GM12801 (cell line): ENCODE data around the gene TASL.

Experiments
- TF ChIP-seq, protein P1 (sequence below): IDR thresholded peaks from one replicate; pipeline ENCODE4 v1.5.1; 2011; ENCODE audit warnings: control low read depth; ENCODE audit not compliant: insufficient read length; ENCODE audit errors: extremely low read depth

The TASL gene, protein sequence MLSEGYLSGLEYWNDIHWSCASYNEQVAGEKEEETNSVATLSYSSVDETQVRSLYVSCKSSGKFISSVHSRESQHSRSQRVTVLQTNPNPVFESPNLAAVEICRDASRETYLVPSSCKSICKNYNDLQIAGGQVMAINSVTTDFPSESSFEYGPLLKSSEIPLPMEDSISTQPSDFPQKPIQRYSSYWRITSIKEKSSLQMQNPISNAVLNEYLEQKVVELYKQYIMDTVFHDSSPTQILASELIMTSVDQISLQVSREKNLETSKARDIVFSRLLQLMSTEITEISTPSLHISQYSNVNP

DNA sequence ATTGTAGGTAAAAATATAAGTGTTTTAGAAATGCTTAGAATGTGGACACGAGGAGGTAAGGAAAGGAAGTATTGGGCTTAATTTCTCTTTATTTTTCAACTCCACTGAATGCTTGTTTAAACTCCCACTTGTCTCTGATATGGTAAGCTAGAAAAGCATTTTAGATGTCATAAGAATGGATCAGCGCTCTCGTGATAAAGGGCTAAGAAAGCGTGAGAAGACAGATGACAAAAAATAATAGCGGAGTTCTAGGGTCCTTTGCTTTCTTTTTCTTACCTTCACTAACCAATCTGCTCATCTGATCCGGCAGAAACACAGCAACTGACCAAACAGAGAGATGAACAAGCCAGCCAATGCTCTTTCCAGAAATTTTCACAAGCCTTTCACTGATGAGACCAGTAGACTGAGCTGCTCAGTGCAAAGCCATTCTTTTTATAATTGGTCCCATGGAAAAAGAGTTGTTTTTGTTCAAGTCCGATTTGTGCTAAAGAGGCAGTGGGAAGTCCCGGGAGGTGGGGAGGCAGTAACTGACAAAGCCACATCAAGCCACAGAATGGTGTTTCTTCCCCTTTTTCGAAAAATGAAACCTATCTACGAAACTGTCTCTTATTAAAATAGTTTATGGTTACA lies at the start of gene TASL:
Gene TASL, minus strand, starts transcription at position 405 of the 630 bp plus-strand sequence. CDS start 17,411 bp downstream, outside the sequence.
- TF ChIP-seq, protein P1, sequence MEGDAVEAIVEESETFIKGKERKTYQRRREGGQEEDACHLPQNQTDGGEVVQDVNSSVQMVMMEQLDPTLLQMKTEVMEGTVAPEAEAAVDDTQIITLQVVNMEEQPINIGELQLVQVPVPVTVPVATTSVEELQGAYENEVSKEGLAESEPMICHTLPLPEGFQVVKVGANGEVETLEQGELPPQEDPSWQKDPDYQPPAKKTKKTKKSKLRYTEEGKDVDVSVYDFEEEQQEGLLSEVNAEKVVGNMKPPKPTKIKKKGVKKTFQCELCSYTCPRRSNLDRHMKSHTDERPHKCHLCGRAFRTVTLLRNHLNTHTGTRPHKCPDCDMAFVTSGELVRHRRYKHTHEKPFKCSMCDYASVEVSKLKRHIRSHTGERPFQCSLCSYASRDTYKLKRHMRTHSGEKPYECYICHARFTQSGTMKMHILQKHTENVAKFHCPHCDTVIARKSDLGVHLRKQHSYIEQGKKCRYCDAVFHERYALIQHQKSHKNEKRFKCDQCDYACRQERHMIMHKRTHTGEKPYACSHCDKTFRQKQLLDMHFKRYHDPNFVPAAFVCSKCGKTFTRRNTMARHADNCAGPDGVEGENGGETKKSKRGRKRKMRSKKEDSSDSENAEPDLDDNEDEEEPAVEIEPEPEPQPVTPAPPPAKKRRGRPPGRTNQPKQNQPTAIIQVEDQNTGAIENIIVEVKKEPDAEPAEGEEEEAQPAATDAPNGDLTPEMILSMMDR = no peak

DNA sequence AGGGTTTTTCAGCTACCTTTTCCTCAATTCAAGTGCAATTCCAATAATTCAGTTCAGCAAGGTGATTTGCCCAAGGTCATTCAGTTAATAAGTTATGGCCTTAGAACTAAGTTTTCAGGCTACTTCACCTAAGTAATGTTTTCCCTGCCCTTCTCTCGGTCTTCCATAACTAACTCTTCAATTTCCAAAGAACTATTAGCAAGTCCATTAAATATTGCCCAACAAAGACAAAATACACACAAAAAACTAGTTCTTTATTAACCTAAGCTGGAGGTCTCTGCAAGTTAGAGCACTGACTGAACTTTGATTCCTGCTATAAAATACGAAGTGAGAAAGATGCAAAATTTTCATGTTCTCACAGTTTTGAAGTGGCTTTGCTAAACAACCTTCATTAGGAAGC lies 48.8 kb upstream of the TASL start:
- TF ChIP-seq, protein P1 = no peak

DNA sequence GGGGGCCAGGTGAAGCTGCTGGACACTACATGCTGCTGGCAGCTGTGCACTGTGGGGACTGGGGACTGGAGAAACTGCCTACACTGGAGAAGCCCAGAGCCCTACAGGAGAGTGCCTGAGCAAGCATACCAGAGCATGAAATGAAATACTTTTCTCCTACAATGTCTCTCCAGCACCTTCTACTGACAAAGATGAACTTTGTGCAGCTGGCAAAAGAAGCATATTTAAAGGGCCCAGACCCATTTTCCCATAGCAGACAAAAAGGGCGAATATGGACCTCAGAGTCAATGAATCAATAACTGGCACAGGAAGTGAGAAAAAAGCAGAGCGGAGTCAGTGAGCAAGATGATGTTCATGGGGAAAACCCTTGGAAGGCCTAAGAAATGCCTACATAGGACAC lies 44.8 kb upstream of the TASL start:
- TF ChIP-seq, protein P1 = no peak

DNA sequence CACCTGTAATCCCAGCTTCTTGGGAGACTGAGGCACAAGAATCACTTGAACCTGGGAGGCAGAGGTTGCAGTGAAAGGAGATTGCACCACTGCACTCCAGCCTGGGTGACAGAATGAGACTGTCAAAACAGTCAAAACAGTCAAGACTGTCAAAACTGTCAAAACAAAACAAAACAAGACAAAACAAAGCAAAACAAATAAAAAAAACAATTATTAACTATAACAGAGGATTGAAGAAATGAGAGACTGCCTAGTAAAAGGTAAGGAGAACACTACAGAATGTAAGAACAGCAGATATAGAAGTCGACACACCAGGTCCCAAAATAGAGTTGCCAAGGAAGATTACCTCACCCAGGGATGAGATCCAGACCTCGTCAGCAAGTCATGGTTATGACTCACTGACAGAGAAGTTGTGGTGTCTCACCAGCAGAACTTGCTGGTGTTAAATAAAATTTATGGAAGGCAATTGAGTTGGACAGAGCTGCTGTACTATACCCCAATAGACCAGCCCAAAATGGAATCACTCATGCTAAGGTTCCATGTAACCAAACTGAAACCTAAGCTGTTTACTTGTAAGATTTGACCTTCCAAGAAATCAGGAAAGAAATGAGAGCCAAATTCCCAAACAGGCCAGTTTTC lies 43.5 kb upstream of the TASL start:
- TF ChIP-seq, protein P1 = no peak

DNA sequence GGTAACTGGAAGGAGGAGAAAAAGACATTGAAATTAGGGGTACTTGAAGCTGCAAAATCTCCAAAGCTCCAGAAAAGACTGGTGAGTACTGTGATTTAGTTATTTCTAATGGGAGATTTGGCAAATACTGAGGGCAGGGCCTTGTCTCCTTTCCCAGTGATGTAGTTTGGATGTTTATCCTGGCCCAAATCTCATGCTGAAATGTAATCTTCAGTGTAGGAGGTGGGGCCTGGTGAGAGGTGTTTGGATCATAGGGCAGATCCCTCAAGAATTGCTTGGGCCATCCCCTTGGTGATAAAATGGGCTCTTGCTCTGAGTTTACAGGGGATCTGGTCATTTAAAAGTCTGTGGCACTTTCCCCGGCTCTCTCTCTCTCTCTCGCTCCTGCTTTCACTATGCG lies 42.6 kb upstream of the TASL start:
- TF ChIP-seq, protein P1 = no peak

DNA sequence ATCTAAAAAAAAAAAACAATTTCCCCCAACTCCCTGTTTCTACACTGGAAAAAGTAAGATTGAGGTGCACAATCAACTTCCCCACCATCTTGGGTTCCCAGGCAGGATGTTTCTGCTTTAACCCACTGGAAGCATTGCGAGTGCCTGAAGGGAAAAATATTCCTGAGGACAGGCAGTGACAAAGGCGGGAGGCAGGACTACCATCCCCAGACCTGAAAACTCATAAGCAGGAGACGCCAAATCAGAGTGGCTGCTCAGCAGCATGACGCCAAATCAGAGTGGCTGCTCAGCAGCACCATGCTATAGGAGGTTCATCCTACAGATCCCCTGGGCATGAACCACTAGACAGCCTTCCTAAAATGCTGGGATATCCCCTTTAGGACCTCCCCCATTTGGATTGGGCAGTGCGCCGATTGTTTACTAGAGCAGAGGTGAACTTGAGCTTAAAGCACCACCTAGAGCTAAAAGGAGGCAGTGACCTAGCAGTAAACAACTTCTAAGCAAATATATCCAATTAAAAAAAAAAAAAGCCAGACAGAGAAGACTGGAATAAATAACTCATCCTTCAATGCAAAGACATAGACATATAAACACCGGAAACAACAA lies 40.7 kb upstream of the TASL start:
- TF ChIP-seq, protein P1 = no peak

DNA sequence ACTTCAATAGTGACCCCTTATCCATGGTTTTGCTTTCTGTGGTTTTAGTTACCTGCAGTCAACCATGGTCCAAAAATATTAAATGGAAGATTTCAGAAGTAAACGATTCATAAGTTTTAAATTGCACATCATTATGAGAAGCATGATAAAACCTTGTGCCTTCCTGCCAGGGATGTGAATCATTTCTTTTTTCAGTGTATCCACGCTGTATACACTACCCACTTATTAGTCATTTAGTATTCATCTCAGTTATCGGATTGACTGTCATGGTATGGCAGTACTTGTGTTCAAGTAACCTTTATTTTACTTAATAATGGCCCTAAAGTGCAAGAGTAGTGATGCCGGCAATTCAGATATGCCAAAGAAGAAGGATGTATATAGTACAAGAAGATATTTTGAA lies 37.7 kb upstream of the TASL start:
- TF ChIP-seq, protein P1 = no peak
